Measurements from ENCODE around the gene SERPINA5. TPM values are rescaled to one million over a fixed set of nuclear protein-coding genes. Genes with fewer than 3 reads are reported as not detected.

Gene SERPINA5
- total RNA-seq, 1 experiment from 2014 or later, result 0.35 TPM

GRCh38 chr14:94582851-94583250 is 1.6 kb downstream of the SERPINA5 start:
- H3K27me3 Mint-ChIP-seq (ENCODE audit: insufficient read depth, unreplicated experiment), result no peaks in the 10 kb centered on the region
- H3K9me3 Mint-ChIP-seq (ENCODE audit: unreplicated experiment), result no peaks in the 10 kb centered on the region
- POLR2A ChIA-PET, result interaction anchor here (1.4 to 3.1 kb wide), 3 partner anchors 16 to 28 kb away, joined by 3 to 12 read pairs (median 5); no protein-coding TSS in a partner anchor
- intact Hi-C loops (cut with micrococcal nuclease), result no loop called here
- H3K36me3 Mint-ChIP-seq (ENCODE audit: insufficient read depth, unreplicated experiment), result no peaks in the 10 kb centered on the region
- CTCF ChIA-PET, result interaction anchor here (1.5 to 2.1 kb wide), 3 partner anchors 33 to 149 kb away, joined by 3 to 13 read pairs (median 6); no protein-coding TSS in a partner anchor
- no TSS peak for BruUV-seq (replicated peaks)
- no peak overlapping the region for H3K27ac Mint-ChIP-seq (ENCODE audit: low read depth, unreplicated experiment)
- DNase-seq (ENCODE audit: unreplicated experiment), result peak; percentile 36
- H3K4me1 Mint-ChIP-seq (ENCODE audit: insufficient read depth, unreplicated experiment), result peaks cover 8% of the 10 kb centered on the region
- H3K4me3 Mint-ChIP-seq (ENCODE audit: unreplicated experiment), result no peak overlapping the region
- TF ChIP-seq CTCF (IDR thresholded peaks at IDR 0.05; ENCODE audit: unreplicated experiment), result no peak

- DNase-seq (ENCODE audit: unreplicated experiment), result no peak
- ChIA-PET POLR2A (interaction anchor here (1.0 to 3.1 kb wide), 4 partner anchors 15 to 27 kb away, joined by 3 to 12 read pairs (median 4); partner anchors contain the start of gene SERPINA4), CTCF (interaction anchor here (0.6 to 2.1 kb wide), 6 partner anchors 15 to 1547 kb away, joined by 3 to 13 read pairs (median 4); no protein-coding TSS in a partner anchor)
- H3K36me3 Mint-ChIP-seq (ENCODE audit: insufficient read depth, unreplicated experiment), result no peaks in the 10 kb centered on the region
- H3K27ac Mint-ChIP-seq (ENCODE audit: low read depth, unreplicated experiment), result no peak overlapping the region
- intact Hi-C loops (cut with micrococcal nuclease), result no loop called here
- H3K27me3 Mint-ChIP-seq (ENCODE audit: insufficient read depth, unreplicated experiment), result no peaks in the 10 kb centered on the region
- peaks cover 8% of the 10 kb centered on the region for H3K4me1 Mint-ChIP-seq (ENCODE audit: insufficient read depth, unreplicated experiment)
- H3K4me3 Mint-ChIP-seq (ENCODE audit: unreplicated experiment), result no peak overlapping the region
- TF ChIP-seq CTCF (IDR thresholded peaks at IDR 0.05; ENCODE audit: unreplicated experiment), result no peak
- no peaks in the 10 kb centered on the region for H3K9me3 Mint-ChIP-seq (ENCODE audit: unreplicated experiment)
- no TSS peak for BruUV-seq (replicated peaks)
These were observed 2.3 kb downstream of the SERPINA5 start for GRCh38 chr14:94583557-94583956.

- no peak for TF ChIP-seq CTCF (IDR thresholded peaks at IDR 0.05; ENCODE audit: unreplicated experiment)
- DNase-seq (ENCODE audit: unreplicated experiment), result no peak
- POLR2A ChIA-PET, result interaction anchor here (0.8 to 1.6 kb wide), 3 partner anchors 14 to 26 kb away, joined by 3 to 5 read pairs (median 4); partner anchors contain the start of gene SERPINA4
- intact Hi-C loops (cut with micrococcal nuclease), result no loop called here
- no TSS peak for BruUV-seq (replicated peaks)
- H3K4me3 Mint-ChIP-seq (ENCODE audit: unreplicated experiment), result no peak overlapping the region
- H3K4me1 Mint-ChIP-seq (ENCODE audit: insufficient read depth, unreplicated experiment), result peaks cover 8% of the 10 kb centered on the region
- no peaks in the 10 kb centered on the region for H3K36me3 Mint-ChIP-seq (ENCODE audit: insufficient read depth, unreplicated experiment)
- no peaks in the 10 kb centered on the region for H3K27me3 Mint-ChIP-seq (ENCODE audit: insufficient read depth, unreplicated experiment)
- H3K27ac Mint-ChIP-seq (ENCODE audit: low read depth, unreplicated experiment), result no peak overlapping the region
- CTCF ChIA-PET, result interaction anchor here (0.6 to 1.6 kb wide), 4 partner anchors 14 to 96 kb away, joined by 3 to 6 read pairs (median 4); no protein-coding TSS in a partner anchor
- H3K9me3 Mint-ChIP-seq (ENCODE audit: unreplicated experiment), result no peaks in the 10 kb centered on the region
These were observed 3.5 kb downstream of the SERPINA5 start for GRCh38 chr14:94584591-94585280.

- H3K27ac Mint-ChIP-seq (ENCODE audit: low read depth, unreplicated experiment), result no peak overlapping the region
- H3K4me1 Mint-ChIP-seq (ENCODE audit: insufficient read depth, unreplicated experiment), result peaks cover 8% of the 10 kb centered on the region
- H3K36me3 Mint-ChIP-seq (ENCODE audit: insufficient read depth, unreplicated experiment), result no peaks in the 10 kb centered on the region
- peaks cover 11% of the 10 kb centered on the region for H3K9me3 Mint-ChIP-seq (ENCODE audit: unreplicated experiment)
- DNase-seq (ENCODE audit: unreplicated experiment), result no peak
- CTCF ChIA-PET, result no interaction called here
- intact Hi-C loops (cut with micrococcal nuclease), result no loop called here
- POLR2A ChIA-PET, result no interaction called here
- no peaks in the 10 kb centered on the region for H3K27me3 Mint-ChIP-seq (ENCODE audit: insufficient read depth, unreplicated experiment)
- BruUV-seq (replicated peaks), result no TSS peak
- no peak overlapping the region for H3K4me3 Mint-ChIP-seq (ENCODE audit: unreplicated experiment)
- TF ChIP-seq CTCF (IDR thresholded peaks at IDR 0.05; ENCODE audit: unreplicated experiment), result no peak
These were observed 5.4 kb downstream of the SERPINA5 start for GRCh38 chr14:94586635-94587034.
